T-helper 22 cell (primary cell): ENCODE measurements around the gene CRHBP.
"Not testable (repeated sequence)": the region's sequence is repeated elsewhere in the genome, so short reads cannot be mapped to it uniquely, and the experiment has no call there.

ENCODE experiments used
- DNase-seq: peaks from one replicate; pipeline ENCODE4 v3.0.0-alpha.2; 2020; ENCODE audit warnings: low read depth

Gene CRHBP, protein sequence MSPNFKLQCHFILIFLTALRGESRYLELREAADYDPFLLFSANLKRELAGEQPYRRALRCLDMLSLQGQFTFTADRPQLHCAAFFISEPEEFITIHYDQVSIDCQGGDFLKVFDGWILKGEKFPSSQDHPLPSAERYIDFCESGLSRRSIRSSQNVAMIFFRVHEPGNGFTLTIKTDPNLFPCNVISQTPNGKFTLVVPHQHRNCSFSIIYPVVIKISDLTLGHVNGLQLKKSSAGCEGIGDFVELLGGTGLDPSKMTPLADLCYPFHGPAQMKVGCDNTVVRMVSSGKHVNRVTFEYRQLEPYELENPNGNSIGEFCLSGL

DNA sequence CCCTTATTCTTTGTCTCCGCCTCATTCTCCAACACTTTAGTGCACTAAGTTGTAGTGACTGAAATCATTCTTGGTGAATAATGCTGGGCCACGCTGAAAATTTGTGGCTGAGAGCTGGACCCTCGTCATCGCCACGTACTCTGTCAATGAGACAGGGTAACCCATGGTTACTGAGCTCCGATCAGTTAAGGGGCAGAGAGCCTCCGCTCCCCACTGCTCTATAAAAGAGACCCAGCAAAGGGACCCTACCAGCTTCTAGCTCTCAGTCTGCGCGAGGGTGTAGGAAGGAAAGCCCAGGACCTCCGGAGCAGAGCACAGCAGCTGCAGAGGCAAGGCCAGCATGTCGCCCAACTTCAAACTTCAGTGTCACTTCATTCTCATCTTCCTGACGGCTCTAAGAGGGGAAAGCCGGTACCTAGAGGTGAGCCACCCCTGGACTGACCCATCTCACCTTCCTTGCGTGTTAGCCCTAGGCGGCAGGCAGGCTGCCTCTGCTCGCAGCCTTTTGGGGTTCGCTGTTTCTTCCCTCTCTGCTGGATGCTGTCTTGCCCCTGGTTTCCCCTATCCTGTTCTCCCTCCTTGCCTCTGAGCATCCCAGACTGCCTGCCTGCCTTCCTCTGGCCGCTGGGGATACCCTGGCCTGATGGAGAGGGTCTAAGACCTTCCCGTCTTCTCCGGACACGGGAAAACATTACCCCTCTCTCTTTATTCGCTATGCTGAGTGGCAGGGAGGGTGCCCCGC is at the start of gene CRHBP:
Gene CRHBP (plus strand): TSS at position 251 of the 742 bp plus-strand sequence. CDS start 90 bp downstream, at position 341.
- DNase-seq, result no peak

DNA sequence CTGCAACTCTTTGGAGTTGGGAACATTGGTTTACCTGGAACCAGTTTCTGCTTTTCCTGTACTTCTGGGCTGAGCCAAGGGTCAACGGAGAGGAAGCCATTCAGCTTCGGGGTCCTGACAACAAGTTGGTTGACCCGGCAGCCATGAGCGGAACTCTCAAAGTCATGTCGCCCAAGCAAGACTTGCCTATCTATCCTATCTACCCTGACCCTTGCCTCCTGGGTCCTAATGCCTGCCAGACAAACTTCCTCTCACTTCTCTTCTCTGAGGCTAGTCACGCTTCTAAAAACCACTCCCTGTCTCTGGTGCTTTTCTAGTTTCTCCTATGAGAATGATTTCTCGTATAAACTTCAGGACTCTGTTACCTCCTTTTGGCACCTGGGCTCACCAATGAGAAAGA is 44.7 kb upstream of the CRHBP start:
- no peak for DNase-seq

- DNase-seq, result not testable (repeated sequence)
These were observed 42.4 kb upstream of the CRHBP start for GRCh38 chr5:76910344-76910933.

- not testable (repeated sequence) for DNase-seq
These were observed 38.2 kb upstream of the CRHBP start for GRCh38 chr5:76914671-76915070.

DNA sequence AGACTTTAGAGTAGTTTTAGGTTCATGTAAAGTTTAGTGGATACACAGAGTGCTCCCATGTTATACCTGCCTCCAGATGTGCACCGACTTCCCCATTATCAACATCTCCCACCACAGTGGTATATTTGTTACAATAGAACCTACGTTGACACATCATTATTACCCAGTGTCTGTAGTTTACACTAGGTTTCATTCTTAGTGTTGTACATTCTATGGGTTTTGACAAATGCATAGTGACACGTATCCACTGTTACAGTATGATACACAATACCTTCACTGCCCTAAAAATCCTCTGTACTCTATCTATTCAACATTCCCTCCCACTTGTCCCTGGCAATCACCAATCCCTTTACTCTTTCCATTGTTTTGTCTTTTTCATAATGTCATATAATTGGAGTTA is 34.3 kb upstream of the CRHBP start:
- DNase-seq, result no peak

DNA sequence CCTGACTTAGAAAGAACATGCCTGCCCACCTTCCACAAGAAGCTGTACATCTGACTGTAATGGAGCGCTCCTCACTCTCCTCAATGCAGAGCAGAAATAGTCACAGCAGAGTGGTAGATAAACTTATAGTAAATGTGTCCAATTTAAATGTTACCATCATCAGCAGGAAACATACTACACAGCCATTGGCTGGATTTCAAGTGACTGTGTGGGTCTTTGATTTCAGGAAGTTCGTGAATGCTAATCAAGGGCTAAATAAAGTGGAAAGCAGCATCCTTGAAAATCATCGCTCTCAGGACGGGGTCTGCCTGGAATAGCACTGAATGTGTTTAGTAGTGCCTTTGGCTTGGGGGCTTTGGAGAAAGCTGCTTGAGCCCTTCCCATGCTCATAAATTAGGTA is 32.4 kb upstream of the CRHBP start:
- no peak for DNase-seq

- no peak for DNase-seq
These were observed 26.3 kb upstream of the CRHBP start for GRCh38 chr5:76926329-76927105.

DNA sequence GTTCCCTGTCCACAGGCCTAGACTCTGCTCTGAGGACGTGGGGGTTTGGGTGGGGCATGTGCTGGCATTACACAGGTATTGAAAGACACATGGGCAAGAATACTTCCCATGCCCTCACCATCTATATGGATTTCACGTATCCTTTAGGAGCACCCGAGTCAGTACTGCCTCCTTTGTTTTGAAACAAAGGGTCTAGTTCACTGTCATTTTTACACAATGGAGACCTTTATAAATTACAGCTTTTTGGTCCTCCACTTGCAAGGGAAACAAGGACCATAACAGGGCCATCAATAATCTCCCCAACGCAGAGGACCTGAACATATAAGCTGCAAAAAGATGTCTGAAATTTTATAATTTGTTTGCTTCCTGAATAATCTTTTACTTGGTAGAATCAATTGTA is 24.9 kb upstream of the CRHBP start:
- no peak for DNase-seq

GRCh38 chr5:76930083-76930482 is 22.8 kb upstream of the CRHBP start:
- no peak for DNase-seq

GRCh38 chr5:76938177-76938576 is 14.7 kb upstream of the CRHBP start:
- no peak for DNase-seq

GRCh38 chr5:76941000-76941399 is 11.8 kb upstream of the CRHBP start:
- DNase-seq, result no peak

GRCh38 chr5:76941442-76941841 is 11.4 kb upstream of the CRHBP start:
- no peak for DNase-seq

- no peak for DNase-seq
These were observed 10.3 kb upstream of the CRHBP start for GRCh38 chr5:76942581-76942980.

DNA sequence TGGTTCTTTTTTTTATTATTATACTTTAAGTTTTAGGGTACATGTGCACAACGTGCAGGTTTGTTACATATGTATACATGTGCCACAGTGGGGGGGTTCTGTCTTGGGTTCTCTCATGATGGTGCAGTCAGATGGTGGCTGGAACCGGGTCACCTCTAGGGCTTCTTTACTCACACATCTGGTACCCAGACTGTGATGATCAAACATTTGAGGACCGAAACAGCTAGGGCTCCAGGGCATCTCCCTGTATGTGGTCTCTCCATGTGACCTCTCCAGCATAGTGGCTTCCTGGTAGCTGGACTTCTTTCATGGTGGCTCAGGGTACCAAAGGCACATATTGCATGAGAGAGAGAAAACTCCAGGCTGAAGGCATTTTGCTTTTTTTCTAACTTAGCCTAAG is 9.8 kb upstream of the CRHBP start:
- DNase-seq, result no peak

DNA sequence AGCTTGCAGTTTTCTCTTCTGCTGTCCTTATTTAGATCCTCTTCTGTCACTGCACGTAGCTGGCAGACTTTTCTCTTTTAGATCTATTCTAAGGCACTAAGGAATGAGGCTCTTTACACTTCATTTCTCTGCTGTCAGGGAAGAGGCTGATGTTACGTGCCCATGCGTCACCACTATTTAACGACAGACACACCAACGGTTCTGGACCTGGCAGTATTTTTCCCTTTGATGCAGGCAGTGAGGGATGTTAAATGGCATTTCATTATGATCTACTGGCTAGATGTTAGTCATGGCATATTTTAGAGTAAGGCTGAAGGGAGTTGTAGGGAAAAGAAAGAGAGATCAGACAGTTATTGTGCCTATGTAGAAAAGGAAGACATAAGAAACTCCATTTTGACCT is 8.2 kb upstream of the CRHBP start:
- no peak for DNase-seq

DNA sequence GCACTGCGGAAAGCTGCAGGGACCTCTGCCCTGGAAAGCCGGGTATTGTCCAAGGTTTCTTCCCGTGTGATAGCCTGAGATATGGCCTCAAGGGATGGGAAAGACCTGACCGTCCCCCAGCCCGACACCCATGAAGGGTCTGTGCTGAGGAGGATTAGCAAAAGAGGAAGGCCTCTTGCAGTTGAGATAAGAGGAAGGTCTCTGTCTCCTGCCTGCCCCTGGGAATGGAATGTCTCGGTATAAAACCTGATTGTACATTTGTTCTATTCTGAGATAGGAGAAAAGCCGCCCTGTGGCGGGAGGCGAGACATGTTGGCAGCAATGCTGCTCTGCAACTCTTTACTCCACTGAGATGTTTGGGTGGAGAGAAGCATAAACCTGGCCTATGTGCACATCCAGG is 7.6 kb upstream of the CRHBP start:
- DNase-seq, result not testable (repeated sequence)

- no peak for DNase-seq
These were observed 6.8 kb upstream of the CRHBP start for GRCh38 chr5:76946090-76946489.

GRCh38 chr5:76947082-76947503 is 5.8 kb upstream of the CRHBP start:
- no peak for DNase-seq

DNA sequence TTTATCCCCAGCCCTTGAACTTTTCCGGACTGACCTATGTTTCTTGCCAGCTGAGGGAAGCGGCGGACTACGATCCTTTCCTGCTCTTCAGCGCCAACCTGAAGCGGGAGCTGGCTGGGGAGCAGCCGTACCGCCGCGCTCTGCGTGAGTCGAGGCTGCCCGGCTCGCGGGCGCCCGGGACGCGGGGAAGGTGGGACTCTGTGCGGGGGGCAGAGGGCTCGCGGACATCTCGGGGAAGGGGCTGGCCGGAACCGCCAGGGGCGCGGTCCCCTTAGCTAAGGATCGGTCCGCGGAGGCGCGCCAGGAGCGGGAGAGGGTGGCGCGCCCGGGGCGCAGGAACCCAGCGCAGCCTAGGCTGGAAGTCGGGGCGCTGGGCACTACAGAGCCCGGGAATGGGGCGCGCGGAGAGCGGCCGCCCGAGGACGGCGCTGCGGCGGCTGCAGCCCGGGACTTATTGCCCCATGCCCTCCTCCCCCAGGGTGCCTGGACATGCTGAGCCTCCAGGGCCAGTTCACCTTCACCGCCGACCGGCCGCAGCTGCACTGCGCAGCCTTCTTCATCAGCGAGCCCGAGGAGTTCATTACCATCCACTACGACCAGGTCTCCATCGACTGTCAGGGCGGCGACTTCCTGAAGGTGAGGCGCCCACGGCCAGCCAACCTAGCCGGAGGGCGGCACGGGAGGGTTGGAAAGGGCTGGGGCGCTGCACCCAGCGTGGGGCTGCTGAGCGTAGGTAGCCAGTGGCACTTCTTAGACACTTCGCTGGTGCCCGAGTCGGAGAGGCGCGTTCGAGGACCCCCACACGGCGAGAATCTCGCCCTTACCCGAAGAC is 922 bp downstream of the CRHBP start:
- no peak for DNase-seq

GRCh38 chr5:76954383-76954763 is 1.5 kb downstream of the CRHBP start:
- DNase-seq, result no peak

- no peak for DNase-seq
These were observed 3.2 kb downstream of the CRHBP start for GRCh38 chr5:76956033-76956432.
